ENCODE measurements around the gene IL9. TPM values are rescaled to one million over a fixed set of nuclear protein-coding genes. Genes with fewer than 3 reads are reported as not detected.
A peak's percentile ranks its signal among the peaks of the same experiment; 100 is the strongest.

Gene IL9
- total RNA-seq, 2 donors from 2014 or later = not detected

GRCh38 chr5:135887447-135887864 lies 8.2 kb downstream of the IL9 start:
- Mint-ChIP-seq H3K27ac (no peak overlapping the region), H3K36me3 (ENCODE audit: low read depth) (no peaks in the 10 kb centered on the region), H3K27me3 (peaks cover 41% of the 10 kb centered on the region), H3K4me3 (peak overlapping the region; percentile 43), H3K4me1 (peaks cover 15% of the 10 kb centered on the region)
- no peaks in the 10 kb centered on the region for H3K9me3 ChIP-seq (ENCODE audit: control insufficient read depth, low read length, poor library complexity, severe bottlenecking)
- peak; percentile 32 to 55 (median 42) for DNase-seq
- ATAC-seq = peak; percentile 94

- H3K9me3 ChIP-seq (ENCODE audit: control insufficient read depth, low read length, poor library complexity, severe bottlenecking) = no peaks in the 10 kb centered on the region
- Mint-ChIP-seq H3K36me3 (ENCODE audit: low read depth) (no peaks in the 10 kb centered on the region), H3K4me3 (no peak overlapping the region), H3K27ac (no peak overlapping the region), H3K27me3 (peaks cover 50% of the 10 kb centered on the region), H3K4me1 (peaks cover 13% of the 10 kb centered on the region)
- ATAC-seq (no peak), DNase-seq (no peak)
These were observed 9.5 kb downstream of the IL9 start for GRCh38 chr5:135886136-135886535.

- Mint-ChIP-seq H3K4me3 (peak overlapping the region; percentile 52), H3K27ac (no peak overlapping the region), H3K4me1 (peaks cover 7% of the 10 kb centered on the region), H3K36me3 (ENCODE audit: low read depth) (peaks cover 6% of the 10 kb centered on the region), H3K27me3 (peaks cover 59% of the 10 kb centered on the region)
- no peak for ATAC-seq
- no peaks in the 10 kb centered on the region for H3K9me3 ChIP-seq (ENCODE audit: control insufficient read depth, low read length, poor library complexity, severe bottlenecking)
- no peak for DNase-seq
These were observed 10.6 kb downstream of the IL9 start for GRCh38 chr5:135885031-135885430.

- H3K4me3 Mint-ChIP-seq = no peak overlapping the region
- H3K4me1 Mint-ChIP-seq = peaks cover 7% of the 10 kb centered on the region
- H3K27ac Mint-ChIP-seq = no peak overlapping the region
- H3K27me3 Mint-ChIP-seq = peaks cover 65% of the 10 kb centered on the region
- DNase-seq (no peak), ATAC-seq (no peak)
- peaks cover 6% of the 10 kb centered on the region for H3K36me3 Mint-ChIP-seq (ENCODE audit: low read depth)
- no peaks in the 10 kb centered on the region for H3K9me3 ChIP-seq (ENCODE audit: control insufficient read depth, low read length, poor library complexity, severe bottlenecking)
These were observed 12.2 kb downstream of the IL9 start for GRCh38 chr5:135883441-135883840.

- ATAC-seq = no peak
- H3K27me3 Mint-ChIP-seq = peaks cover 65% of the 10 kb centered on the region
- H3K36me3 Mint-ChIP-seq (ENCODE audit: low read depth) = peaks cover 6% of the 10 kb centered on the region
- no peaks in the 10 kb centered on the region for H3K9me3 ChIP-seq (ENCODE audit: control insufficient read depth, low read length, poor library complexity, severe bottlenecking)
- H3K4me3 Mint-ChIP-seq = no peak overlapping the region
- peaks cover 5% of the 10 kb centered on the region for H3K4me1 Mint-ChIP-seq
- H3K27ac Mint-ChIP-seq = no peak overlapping the region
- no peak for DNase-seq
These were observed 12.6 kb downstream of the IL9 start for GRCh38 chr5:135883026-135883425.

GRCh38 chr5:135881819-135882218 lies 13.8 kb downstream of the IL9 start:
- Mint-ChIP-seq H3K4me1 (no peaks in the 10 kb centered on the region), H3K4me3 (no peak overlapping the region), H3K27me3 (peaks cover 74% of the 10 kb centered on the region), H3K27ac (no peak overlapping the region), H3K36me3 (ENCODE audit: low read depth) (peaks cover 6% of the 10 kb centered on the region)
- no peak for ATAC-seq
- no peak for DNase-seq
- H3K9me3 ChIP-seq (ENCODE audit: control insufficient read depth, low read length, poor library complexity, severe bottlenecking) = no peaks in the 10 kb centered on the region

GRCh38 chr5:135881244-135881643 lies 14.4 kb downstream of the IL9 start:
- no peaks in the 10 kb centered on the region for H3K4me1 Mint-ChIP-seq
- ATAC-seq = no peak
- no peaks in the 10 kb centered on the region for H3K9me3 ChIP-seq (ENCODE audit: control insufficient read depth, low read length, poor library complexity, severe bottlenecking)
- peaks cover 78% of the 10 kb centered on the region for H3K27me3 Mint-ChIP-seq
- no peak overlapping the region for H3K27ac Mint-ChIP-seq
- H3K4me3 Mint-ChIP-seq = no peak overlapping the region
- DNase-seq = no peak
- peaks cover 6% of the 10 kb centered on the region for H3K36me3 Mint-ChIP-seq (ENCODE audit: low read depth)

GRCh38 chr5:135880801-135881200 lies 14.8 kb downstream of the IL9 start:
- H3K9me3 ChIP-seq (ENCODE audit: control insufficient read depth, low read length, poor library complexity, severe bottlenecking) = no peaks in the 10 kb centered on the region
- H3K4me1 Mint-ChIP-seq = no peaks in the 10 kb centered on the region
- ATAC-seq (no peak), DNase-seq (no peak)
- no peak overlapping the region for H3K27ac Mint-ChIP-seq
- no peak overlapping the region for H3K4me3 Mint-ChIP-seq
- peaks cover 78% of the 10 kb centered on the region for H3K27me3 Mint-ChIP-seq
- H3K36me3 Mint-ChIP-seq (ENCODE audit: low read depth) = peaks cover 6% of the 10 kb centered on the region

- no peaks in the 10 kb centered on the region for H3K9me3 ChIP-seq (ENCODE audit: control insufficient read depth, low read length, poor library complexity, severe bottlenecking)
- ATAC-seq (no peak), DNase-seq (no peak)
- peaks cover 77% of the 10 kb centered on the region for H3K27me3 Mint-ChIP-seq
- H3K36me3 Mint-ChIP-seq (ENCODE audit: low read depth) = peaks cover 6% of the 10 kb centered on the region
- peaks cover 2% of the 10 kb centered on the region for H3K4me1 Mint-ChIP-seq
- H3K4me3 Mint-ChIP-seq = no peak overlapping the region
- no peak overlapping the region for H3K27ac Mint-ChIP-seq
These were observed 15.4 kb downstream of the IL9 start for GRCh38 chr5:135880278-135880677.

GRCh38 chr5:135879591-135879990 lies 16.1 kb downstream of the IL9 start:
- Mint-ChIP-seq H3K36me3 (ENCODE audit: low read depth) (peaks cover 6% of the 10 kb centered on the region), H3K27ac (no peak overlapping the region), H3K27me3 (peaks cover 78% of the 10 kb centered on the region), H3K4me3 (no peak overlapping the region), H3K4me1 (peaks cover 2% of the 10 kb centered on the region)
- no peaks in the 10 kb centered on the region for H3K9me3 ChIP-seq (ENCODE audit: control insufficient read depth, low read length, poor library complexity, severe bottlenecking)
- DNase-seq (no peak), ATAC-seq (no peak)

GRCh38 chr5:135878156-135878620 lies 17.5 kb downstream of the IL9 start:
- H3K27me3 Mint-ChIP-seq = peaks cover 74% of the 10 kb centered on the region
- H3K9me3 ChIP-seq (ENCODE audit: control insufficient read depth, low read length, poor library complexity, severe bottlenecking) = no peaks in the 10 kb centered on the region
- DNase-seq = no peak
- no peak overlapping the region for H3K27ac Mint-ChIP-seq
- H3K36me3 Mint-ChIP-seq (ENCODE audit: low read depth) = peaks cover 6% of the 10 kb centered on the region
- peaks cover 2% of the 10 kb centered on the region for H3K4me1 Mint-ChIP-seq
- ATAC-seq = no peak
- H3K4me3 Mint-ChIP-seq = no peak overlapping the region

GRCh38 chr5:135877570-135878155 lies 18.0 kb downstream of the IL9 start:
- no peak overlapping the region for H3K4me3 Mint-ChIP-seq
- peaks cover 2% of the 10 kb centered on the region for H3K4me1 Mint-ChIP-seq
- ATAC-seq (no peak), DNase-seq (no peak)
- H3K9me3 ChIP-seq (ENCODE audit: control insufficient read depth, low read length, poor library complexity, severe bottlenecking) = no peaks in the 10 kb centered on the region
- H3K27ac Mint-ChIP-seq = no peak overlapping the region
- peaks cover 6% of the 10 kb centered on the region for H3K36me3 Mint-ChIP-seq (ENCODE audit: low read depth)
- peaks cover 74% of the 10 kb centered on the region for H3K27me3 Mint-ChIP-seq

- Mint-ChIP-seq H3K27ac (no peak overlapping the region), H3K4me1 (peaks cover 2% of the 10 kb centered on the region), H3K27me3 (peaks cover 73% of the 10 kb centered on the region), H3K4me3 (no peak overlapping the region), H3K36me3 (ENCODE audit: low read depth) (peaks cover 6% of the 10 kb centered on the region)
- ATAC-seq (no peak), DNase-seq (no peak)
- H3K9me3 ChIP-seq (ENCODE audit: control insufficient read depth, low read length, poor library complexity, severe bottlenecking) = no peaks in the 10 kb centered on the region
These were observed 19.5 kb downstream of the IL9 start for GRCh38 chr5:135876146-135876545.

GRCh38 chr5:135875567-135875966 lies 20.1 kb downstream of the IL9 start:
- Mint-ChIP-seq H3K27ac (no peak overlapping the region), H3K27me3 (peaks cover 67% of the 10 kb centered on the region)
- H3K9me3 ChIP-seq (ENCODE audit: control insufficient read depth, low read length, poor library complexity, severe bottlenecking) = no peaks in the 10 kb centered on the region

More at GRCh38 chr5:135875567-135875966, 20.1 kb downstream of the IL9 start:
- ATAC-seq (no peak), DNase-seq (no peak)
- H3K36me3 Mint-ChIP-seq (ENCODE audit: low read depth) = peaks cover 4% of the 10 kb centered on the region
- H3K4me3 Mint-ChIP-seq = no peak overlapping the region
- H3K4me1 Mint-ChIP-seq = peaks cover 2% of the 10 kb centered on the region
